ENCODE data around the gene FARP1. TPM values are rescaled to one million over a fixed set of nuclear protein-coding genes. Genes with fewer than 3 reads are reported as not detected.

The FARP1 gene
- total and polyA plus RNA-seq, 2 of the 13 experiments (the other 11 are each of a cell fraction or from before 2014, with no cell fraction given), result 70.6 to 126 TPM

GRCh38 chr13:98353750-98354149 lies 210.9 kb downstream of the FARP1 start (continued):
- TF ChIP-seq MYNN (CRISPR knock-in tag; IDR thresholded peaks at IDR 0.05; ENCODE audit: low read depth), result no peak
- no peak for TF ChIP-seq IRX3 (CRISPR knock-in tag; IDR thresholded peaks at IDR 0.05; ENCODE audit: borderline replicate concordance, low read depth)
- no peak for TF ChIP-seq ZNF839 (CRISPR knock-in tag; IDR thresholded peaks at IDR 0.05; ENCODE audit: borderline replicate concordance)
- no peak for TF ChIP-seq PTBP1 (IDR thresholded peaks at IDR 0.05; ENCODE audit: low read depth, low read length, poor library complexity, severe bottlenecking)
- TF ChIP-seq, protein P1, sequence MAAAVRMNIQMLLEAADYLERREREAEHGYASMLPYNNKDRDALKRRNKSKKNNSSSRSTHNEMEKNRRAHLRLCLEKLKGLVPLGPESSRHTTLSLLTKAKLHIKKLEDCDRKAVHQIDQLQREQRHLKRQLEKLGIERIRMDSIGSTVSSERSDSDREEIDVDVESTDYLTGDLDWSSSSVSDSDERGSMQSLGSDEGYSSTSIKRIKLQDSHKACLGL (CRISPR knock-in tag; IDR thresholded peaks at IDR 0.05), result no peak

- WGBS (ENCODE audit: low lambda C conversion rate), result 93% methylated on average over 1 of the region's 1 CpG
- H3K79me2 ChIP-seq (ENCODE audit: insufficient read depth, low read length), result peaks cover 79% of the 10 kb centered on the region
- BruUV-seq (replicated peaks), result no TSS peak
- H3K9me3 ChIP-seq (ENCODE audit: low read length), result no peaks in the 10 kb centered on the region
- no peak for DNase-seq (ENCODE audit: low spot score)
- ChIA-PET POLR2A (no interaction called here), CTCF (ENCODE audit: low intra/inter-chr PET ratio, low total read pairs) (no interaction called here)
- H2AFZ ChIP-seq (ENCODE audit: low read length), result no peak overlapping the region
- H3K9ac ChIP-seq (ENCODE audit: insufficient read depth, low read depth, low read length), result no peak overlapping the region
- peaks cover 64% of the 10 kb centered on the region for H4K20me1 ChIP-seq (ENCODE audit: insufficient read depth, low read length)
- in situ Hi-C loops (cut with HindIII; ENCODE audit: extremely low pct_ligation_motif_present, low pct_unique_long_range_greater_than_20kb) (no loop called here), intact Hi-C loops (cut with micrococcal nuclease; ENCODE audit: unreplicated experiment) (no loop called here)
- no peak overlapping the region for H3K4me3 ChIP-seq (replicated peaks in 1 of 3; ENCODE audit: insufficient read depth in 1 of 3, low read depth in 2 of 3, low read length in 3 of 3)
- H3K36me3 ChIP-seq (replicated peaks in 1 of 2; ENCODE audit: control insufficient read depth in 1 of 2, insufficient read depth in 2 of 2, low read length in 2 of 2), result peaks cover 14 to 37% of the 10 kb centered on the region in 2 experiments
- H3K27ac ChIP-seq (ENCODE audit: extremely low read length, insufficient read depth, low read length), result no peak overlapping the region
- no peaks in the 10 kb centered on the region for H3K27me3 ChIP-seq (ENCODE audit: control insufficient read depth in 1 of 2, insufficient read depth in 2 of 2, low read length in 2 of 2)
- no peaks in the 10 kb centered on the region for H3K4me1 ChIP-seq (ENCODE audit: insufficient read depth, low read length)
- H3K4me2 ChIP-seq (ENCODE audit: low read depth, low read length), result no peak overlapping the region
- no peak for FAIRE-seq
- ATAC-seq, result no peak
- TF ChIP-seq GTF3A (CRISPR knock-in tag; conservative IDR thresholded peaks at IDR 0.05), result no peak
- no peak for TF ChIP-seq RXRB (CRISPR knock-in tag; IDR thresholded peaks at IDR 0.05; ENCODE audit: borderline replicate concordance)
- TF ChIP-seq ZFP36L1 (CRISPR knock-in tag; IDR thresholded peaks at IDR 0.05), result no peak
- TF ChIP-seq CHD4 (IDR thresholded peaks at IDR 0.05; ENCODE audit: borderline replicate concordance, low read length), result no peak
- no peak for TF ChIP-seq SIX1 (CRISPR knock-in tag; IDR thresholded peaks at IDR 0.05; ENCODE audit: borderline replicate concordance)
- TF ChIP-seq, protein P2, sequence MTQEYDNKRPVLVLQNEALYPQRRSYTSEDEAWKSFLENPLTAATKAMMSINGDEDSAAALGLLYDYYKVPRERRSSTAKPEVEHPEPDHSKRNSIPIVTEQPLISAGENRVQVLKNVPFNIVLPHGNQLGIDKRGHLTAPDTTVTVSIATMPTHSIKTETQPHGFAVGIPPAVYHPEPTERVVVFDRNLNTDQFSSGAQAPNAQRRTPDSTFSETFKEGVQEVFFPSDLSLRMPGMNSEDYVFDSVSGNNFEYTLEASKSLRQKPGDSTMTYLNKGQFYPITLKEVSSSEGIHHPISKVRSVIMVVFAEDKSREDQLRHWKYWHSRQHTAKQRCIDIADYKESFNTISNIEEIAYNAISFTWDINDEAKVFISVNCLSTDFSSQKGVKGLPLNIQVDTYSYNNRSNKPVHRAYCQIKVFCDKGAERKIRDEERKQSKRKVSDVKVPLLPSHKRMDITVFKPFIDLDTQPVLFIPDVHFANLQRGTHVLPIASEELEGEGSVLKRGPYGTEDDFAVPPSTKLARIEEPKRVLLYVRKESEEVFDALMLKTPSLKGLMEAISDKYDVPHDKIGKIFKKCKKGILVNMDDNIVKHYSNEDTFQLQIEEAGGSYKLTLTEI (CRISPR knock-in tag; conservative IDR thresholded peaks at IDR 0.05), result no peak
- no peak for TF ChIP-seq JUN (CRISPR knock-in tag; IDR thresholded peaks at IDR 0.05)
- TF ChIP-seq ZNF354B (CRISPR knock-in tag; IDR thresholded peaks at IDR 0.05), result no peak
- no peak for TF ChIP-seq SP2 (CRISPR knock-in tag; IDR thresholded peaks at IDR 0.05)
- TF ChIP-seq HHEX (CRISPR knock-in tag; IDR thresholded peaks at IDR 0.05), result no peak
- no peak for TF ChIP-seq ZNF792 (CRISPR knock-in tag; IDR thresholded peaks at IDR 0.05)
- TF ChIP-seq, protein P3, sequence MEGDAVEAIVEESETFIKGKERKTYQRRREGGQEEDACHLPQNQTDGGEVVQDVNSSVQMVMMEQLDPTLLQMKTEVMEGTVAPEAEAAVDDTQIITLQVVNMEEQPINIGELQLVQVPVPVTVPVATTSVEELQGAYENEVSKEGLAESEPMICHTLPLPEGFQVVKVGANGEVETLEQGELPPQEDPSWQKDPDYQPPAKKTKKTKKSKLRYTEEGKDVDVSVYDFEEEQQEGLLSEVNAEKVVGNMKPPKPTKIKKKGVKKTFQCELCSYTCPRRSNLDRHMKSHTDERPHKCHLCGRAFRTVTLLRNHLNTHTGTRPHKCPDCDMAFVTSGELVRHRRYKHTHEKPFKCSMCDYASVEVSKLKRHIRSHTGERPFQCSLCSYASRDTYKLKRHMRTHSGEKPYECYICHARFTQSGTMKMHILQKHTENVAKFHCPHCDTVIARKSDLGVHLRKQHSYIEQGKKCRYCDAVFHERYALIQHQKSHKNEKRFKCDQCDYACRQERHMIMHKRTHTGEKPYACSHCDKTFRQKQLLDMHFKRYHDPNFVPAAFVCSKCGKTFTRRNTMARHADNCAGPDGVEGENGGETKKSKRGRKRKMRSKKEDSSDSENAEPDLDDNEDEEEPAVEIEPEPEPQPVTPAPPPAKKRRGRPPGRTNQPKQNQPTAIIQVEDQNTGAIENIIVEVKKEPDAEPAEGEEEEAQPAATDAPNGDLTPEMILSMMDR (CRISPR knock-in tag; IDR thresholded peaks at IDR 0.05), result no peak
- no peak for TF ChIP-seq REXO4 (CRISPR knock-in tag; IDR thresholded peaks at IDR 0.05; ENCODE audit: borderline replicate concordance)
- no peak for TF ChIP-seq ZBTB7A (CRISPR knock-in tag; IDR thresholded peaks at IDR 0.05)
These were observed 216.0 kb downstream of the FARP1 start for GRCh38 chr13:98358937-98359336.

Measured in HepG2 (cell line).